RWPE2 (cell line): ENCODE measurements around the gene KAZN.

ENCODE experiments used
- ATAC-seq: fragments of 200-7000 bp; cut with Tn5 transposase; 3 replicates; pipeline ENCODE4 v1.9.1; 2021; ENCODE audit warnings: low read depth
- DNase-seq: peaks from one replicate; pipeline ENCODE4 v3.0.0-alpha.2; 2020; ENCODE audit warnings: low spot score
- H3K27ac ChIP-seq: fragments of 450-650 bp; 2 replicates; pipeline ENCODE4 v1.5.1; 2017; ENCODE audit warnings: mild to moderate bottlenecking; ENCODE audit not compliant: poor library complexity, severe bottlenecking
- H3K27me3 ChIP-seq: fragments of 250-450 bp; sonication (Bioruptor Pico); 2 replicates; pipeline ENCODE4 v1.5.1; 2021; ENCODE audit warnings: mild to moderate bottlenecking, moderate library complexity; ENCODE audit not compliant: insufficient read depth, poor library complexity, severe bottlenecking
- H3K36me3 ChIP-seq: fragments of 250-450 bp; sonication (Bioruptor Pico); 2 replicates; pipeline ENCODE4 v1.5.1; 2020; ENCODE audit warnings: low read depth, mild to moderate bottlenecking, moderate library complexity
- H3K4me1 ChIP-seq: fragments of 250-450 bp; sonication (Bioruptor Pico); 2 replicates; pipeline ENCODE4 v1.5.1; 2021; ENCODE audit warnings: mild to moderate bottlenecking, moderate library complexity; ENCODE audit not compliant: insufficient read depth, poor library complexity, severe bottlenecking
- H3K4me3 ChIP-seq: fragments of 250-450 bp; sonication (Bioruptor Pico); 2 replicates; pipeline ENCODE4 v1.5.1; 2021; ENCODE audit warnings: mild to moderate bottlenecking, moderate library complexity; ENCODE audit not compliant: severe bottlenecking
- H3K9me3 ChIP-seq: fragments of 250-450 bp; sonication (Bioruptor Pico); 2 replicates; pipeline ENCODE4 v1.5.1; 2021; ENCODE audit warnings: mild to moderate bottlenecking, moderate library complexity; ENCODE audit not compliant: severe bottlenecking
- TF ChIP-seq, protein P1 (sequence below): fragments of 450-650 bp; IDR thresholded peaks from one replicate; pipeline ENCODE4 v1.5.1; 2017; ENCODE audit warnings: mild to moderate bottlenecking, moderate library complexity; ENCODE audit not compliant: poor library complexity, severe bottlenecking

The KAZN gene

DNA sequence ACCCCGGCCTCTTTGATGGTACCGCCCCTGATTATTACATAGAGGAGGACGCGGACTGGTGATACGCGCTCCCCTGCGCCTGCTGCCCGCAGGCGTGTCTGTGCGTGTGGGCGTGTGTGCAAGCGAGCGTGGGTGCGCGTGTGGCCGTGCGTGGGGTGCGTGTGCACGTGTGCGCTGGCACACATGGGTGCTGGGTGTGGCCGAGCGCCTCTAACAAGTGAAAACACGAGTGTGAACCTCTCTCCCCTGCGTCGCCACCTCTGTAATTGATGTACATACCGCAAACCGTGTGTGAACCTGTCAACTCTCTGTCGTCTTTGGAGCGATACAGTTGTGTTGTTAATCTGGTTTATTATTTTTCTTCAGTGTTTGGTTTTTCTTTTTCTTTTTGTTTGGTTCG, 467.3 kb downstream of the KAZN start:
- Histone ChIP-seq H3K9me3 (peaks cover 2% of the 10 kb centered on the region), H3K27me3 (no peaks in the 10 kb centered on the region), H3K36me3 (no peaks in the 10 kb centered on the region), H3K4me1 (peaks cover 5% of the 10 kb centered on the region), H3K27ac (no peak overlapping the region), H3K4me3 (no peak overlapping the region)
- ATAC-seq (no peak), DNase-seq (no peak)
- TF ChIP-seq, protein P1, sequence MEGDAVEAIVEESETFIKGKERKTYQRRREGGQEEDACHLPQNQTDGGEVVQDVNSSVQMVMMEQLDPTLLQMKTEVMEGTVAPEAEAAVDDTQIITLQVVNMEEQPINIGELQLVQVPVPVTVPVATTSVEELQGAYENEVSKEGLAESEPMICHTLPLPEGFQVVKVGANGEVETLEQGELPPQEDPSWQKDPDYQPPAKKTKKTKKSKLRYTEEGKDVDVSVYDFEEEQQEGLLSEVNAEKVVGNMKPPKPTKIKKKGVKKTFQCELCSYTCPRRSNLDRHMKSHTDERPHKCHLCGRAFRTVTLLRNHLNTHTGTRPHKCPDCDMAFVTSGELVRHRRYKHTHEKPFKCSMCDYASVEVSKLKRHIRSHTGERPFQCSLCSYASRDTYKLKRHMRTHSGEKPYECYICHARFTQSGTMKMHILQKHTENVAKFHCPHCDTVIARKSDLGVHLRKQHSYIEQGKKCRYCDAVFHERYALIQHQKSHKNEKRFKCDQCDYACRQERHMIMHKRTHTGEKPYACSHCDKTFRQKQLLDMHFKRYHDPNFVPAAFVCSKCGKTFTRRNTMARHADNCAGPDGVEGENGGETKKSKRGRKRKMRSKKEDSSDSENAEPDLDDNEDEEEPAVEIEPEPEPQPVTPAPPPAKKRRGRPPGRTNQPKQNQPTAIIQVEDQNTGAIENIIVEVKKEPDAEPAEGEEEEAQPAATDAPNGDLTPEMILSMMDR = no peak

DNA sequence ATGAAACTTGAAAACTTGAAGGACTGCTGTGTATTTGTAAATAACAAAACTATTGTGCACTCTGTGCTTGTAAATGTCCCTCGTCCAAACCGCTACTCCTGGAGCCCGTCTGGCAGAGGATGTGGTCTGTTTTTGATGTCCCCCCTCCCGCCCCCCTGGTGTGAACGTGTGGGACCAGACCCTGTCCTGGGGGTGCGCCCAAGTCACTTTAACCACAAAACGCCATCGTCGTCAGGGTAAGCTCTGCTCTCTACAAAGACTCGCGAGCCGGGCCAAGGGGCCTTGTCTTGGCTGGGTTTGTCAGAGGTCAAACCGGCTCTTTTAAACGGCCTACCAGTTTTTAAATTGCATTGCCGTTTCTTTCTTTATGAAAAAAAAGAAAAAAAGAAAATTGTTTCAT, 467.7 kb downstream of the KAZN start:
- peaks cover 2% of the 10 kb centered on the region for H3K9me3 ChIP-seq
- H3K27me3 ChIP-seq = no peaks in the 10 kb centered on the region
- DNase-seq = no peak
- no peaks in the 10 kb centered on the region for H3K36me3 ChIP-seq
- TF ChIP-seq, protein P1 = no peak
- no peak overlapping the region for H3K27ac ChIP-seq
- peaks cover 5% of the 10 kb centered on the region for H3K4me1 ChIP-seq
- H3K4me3 ChIP-seq = no peak overlapping the region
- no peak for ATAC-seq

DNA sequence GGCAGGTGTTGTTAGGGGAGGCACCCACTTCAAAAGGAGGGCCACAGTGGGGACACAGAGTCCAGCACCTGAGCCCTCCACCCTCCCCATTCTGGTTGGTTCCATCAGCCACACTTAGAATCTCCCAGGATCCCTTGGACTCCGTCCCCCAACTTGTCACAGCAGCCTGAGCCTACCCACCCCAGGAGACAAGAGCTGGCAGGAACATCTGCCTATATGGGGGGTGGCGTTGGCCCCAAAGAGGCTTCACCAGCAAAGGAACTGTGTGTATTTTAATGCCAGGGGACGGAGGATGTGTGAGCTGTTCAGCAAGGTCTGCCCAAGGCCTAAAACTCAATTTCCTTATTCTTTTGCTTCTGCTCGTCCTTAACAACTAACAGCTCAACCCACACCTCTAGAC, 468.7 kb downstream of the KAZN start:
- Histone ChIP-seq H3K4me1 (peaks cover 5% of the 10 kb centered on the region), H3K27ac (no peak overlapping the region), H3K4me3 (no peak overlapping the region), H3K27me3 (no peaks in the 10 kb centered on the region), H3K9me3 (peaks cover 2% of the 10 kb centered on the region), H3K36me3 (no peaks in the 10 kb centered on the region)
- ATAC-seq (no peak), DNase-seq (no peak)
- TF ChIP-seq, protein P1 = no peak

DNA sequence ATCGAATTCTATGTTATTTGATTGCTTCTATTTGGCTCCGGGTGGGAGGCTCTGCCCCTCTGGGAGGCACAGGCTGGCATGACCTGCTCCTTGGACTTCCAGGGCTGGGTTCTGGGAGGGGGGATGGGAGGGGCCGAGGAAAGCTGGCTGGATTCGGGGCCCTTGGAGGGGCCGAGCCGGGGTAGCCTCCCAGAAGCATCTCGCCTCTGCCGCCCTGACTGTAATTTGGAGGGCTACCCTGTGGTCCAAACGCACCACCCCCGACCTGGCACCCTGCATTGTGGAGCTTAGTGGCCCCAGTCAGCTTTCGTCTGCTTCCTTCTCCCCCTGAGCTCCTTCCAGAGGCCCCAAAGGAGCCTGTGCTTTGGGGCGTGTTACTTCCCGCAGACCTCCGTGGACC, 469.7 kb downstream of the KAZN start:
- TF ChIP-seq, protein P1 = no peak
- no peaks in the 10 kb centered on the region for H3K9me3 ChIP-seq
- H3K36me3 ChIP-seq = no peaks in the 10 kb centered on the region
- H3K4me1 ChIP-seq = peaks cover 5% of the 10 kb centered on the region
- ATAC-seq (no peak), DNase-seq (no peak)
- H3K4me3 ChIP-seq = no peak overlapping the region
- no peak overlapping the region for H3K27ac ChIP-seq
- H3K27me3 ChIP-seq = no peaks in the 10 kb centered on the region

DNA sequence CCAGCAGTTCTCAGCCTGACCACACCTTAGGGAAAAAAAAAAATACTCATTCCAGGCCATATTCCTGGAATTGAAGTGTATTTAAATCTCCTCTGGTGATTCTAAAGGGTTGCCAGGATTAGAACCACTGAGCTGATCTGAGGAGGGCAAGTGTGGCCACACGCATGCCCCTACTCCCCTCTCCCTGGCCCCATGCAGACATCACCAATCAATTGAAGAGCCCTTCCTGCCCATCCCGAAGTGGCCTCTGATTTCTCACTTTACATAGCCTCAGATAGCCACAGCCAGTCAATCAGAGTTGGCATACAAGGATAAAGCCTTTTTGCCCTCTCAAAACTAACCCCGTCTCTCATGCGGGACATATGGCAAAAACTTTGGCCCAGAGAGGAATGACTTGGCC, 470.5 kb downstream of the KAZN start:
- no peak overlapping the region for H3K27ac ChIP-seq
- no peaks in the 10 kb centered on the region for H3K9me3 ChIP-seq
- TF ChIP-seq, protein P1 = no peak
- H3K36me3 ChIP-seq = no peaks in the 10 kb centered on the region
- H3K4me3 ChIP-seq = no peak overlapping the region
- no peaks in the 10 kb centered on the region for H3K27me3 ChIP-seq
- DNase-seq (no peak), ATAC-seq (no peak)
- peaks cover 4% of the 10 kb centered on the region for H3K4me1 ChIP-seq
